ENCODE measurements around the gene GLYR1.

DNA sequence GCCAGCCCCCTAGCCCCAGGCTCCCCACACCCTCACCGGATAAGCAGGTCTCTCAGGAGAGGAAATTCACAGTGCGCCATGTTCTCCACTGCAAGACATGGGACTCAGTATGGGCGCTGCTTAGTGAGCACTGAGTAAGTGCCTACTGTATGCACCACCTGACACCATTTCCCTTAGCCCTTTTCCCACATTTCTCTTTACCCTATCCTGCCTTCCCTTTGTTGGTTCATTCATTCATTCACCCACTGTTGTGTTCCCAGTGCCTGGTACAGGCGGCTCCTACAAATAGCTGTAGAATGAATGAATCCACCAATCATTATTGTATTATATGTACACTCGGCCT lies 69.1 kb downstream of the GLYR1 start:
- TF ChIP-seq CTCF (IDR thresholded peaks at IDR 0.05) (no peak), POLR2A (IDR thresholded peaks at IDR 0.05; ENCODE audit: low read depth) (no peak), EP300 (IDR thresholded peaks at IDR 0.05) (no peak)

Measured in esophagus muscularis mucosa (tissue), 4 donors.